Parietal lobe (tissue), 1 donor: ENCODE data around the gene ABCA13. TPM values are rescaled to one million over a fixed set of nuclear protein-coding genes. Genes with fewer than 3 reads are reported as not detected.

Experiments used
- total RNA-seq: library from RNA; depleted of rRNA; stranded (reverse); fragments of >200 nt; gene quantifications from one replicate; pipeline ENCODE4 v1.2.3, GENCODE V29; 2014

The ABCA13 gene
- total RNA-seq, result under 0.01 TPM

GRCh38 chr7:48171202-48171601 lies at the start of gene ABCA13:
TSS of gene ABCA13 (plus strand) at chr7:48171458. CDS start at chr7:48171484, 26 bp downstream.

Other genes starting within 250 kb of the ABCA13 start
- gene PKD1L1, start 223.0 kb upstream of the ABCA13 start, total RNA-seq, result 0.94 TPM
- gene HUS1, start 191.8 kb upstream of the ABCA13 start, total RNA-seq, result 27.5 TPM
- gene SUN3, start 142.4 kb upstream of the ABCA13 start, total RNA-seq, result not detected
- 1.3 TPM for gene C7orf57, start 135.9 kb upstream of the ABCA13 start, total RNA-seq
- 4.1 TPM for gene UPP1, start 82.2 kb upstream of the ABCA13 start, total RNA-seq